T-helper 2 cell treated with Interferon-gamma antibody and Interleukin-4, amounts not matched to agents 100 ng/mL and 5 ng/mL, for 36 hours (primary cell): ENCODE measurements around the gene PUM1. TPM values are rescaled to one million over a fixed set of nuclear protein-coding genes. Genes with fewer than 3 reads are reported as not detected.
"Not testable (repeated sequence)": the region's sequence is repeated elsewhere in the genome, so short reads cannot be mapped to it uniquely, and the experiment has no call there.

Experiments used
- intact Hi-C: fragments of 100-400 bp; cut with micrococcal nuclease; formaldehyde crosslinking; loops from one replicate; pipeline ENCODE4 v1.15.1; 2023
- total RNA-seq: library from RNA; stranded (reverse); gene quantifications from 2 replicates; pipeline ENCODE4 v1.2.3, GENCODE V29; 2022

Gene PUM1
- total RNA-seq, 1 donor from 2014 or later: 117 TPM

DNA sequence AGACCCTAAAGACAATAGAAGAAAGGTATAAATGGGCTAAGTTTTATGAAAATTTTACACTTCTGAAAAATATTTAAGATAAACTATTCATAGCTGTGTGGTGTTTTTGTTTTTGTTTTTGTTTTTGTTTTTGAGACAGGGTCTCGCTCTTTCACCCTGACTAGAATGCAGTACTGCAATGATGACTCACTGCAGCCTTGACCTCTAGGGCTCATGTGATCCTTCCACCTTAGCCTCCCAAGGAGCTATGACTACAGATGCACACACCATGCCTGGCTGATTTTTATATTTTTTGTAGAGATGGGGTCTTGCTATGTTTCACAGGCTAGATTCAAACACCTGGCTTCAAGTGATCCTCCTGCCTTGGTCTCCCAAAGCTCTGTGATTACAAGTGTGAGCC, 66.6 kb downstream of the PUM1 start:
- intact Hi-C loops: no loop called here

GRCh38 chr1:30998171-30998570, 67.3 kb downstream of the PUM1 start:
- intact Hi-C loops: no loop called here

GRCh38 chr1:30997463-30998057, 68.0 kb downstream of the PUM1 start:
- intact Hi-C loops: no loop called here

- intact Hi-C loops: no loop called here
Observed at GRCh38 chr1:30995990-30996612, 69.4 kb downstream of the PUM1 start.

- intact Hi-C loops: no loop called here
Observed at GRCh38 chr1:30991862-30992606, 73.5 kb downstream of the PUM1 start.

- intact Hi-C loops: no loop called here
Observed at GRCh38 chr1:30990591-30990990, 74.9 kb downstream of the PUM1 start.

DNA sequence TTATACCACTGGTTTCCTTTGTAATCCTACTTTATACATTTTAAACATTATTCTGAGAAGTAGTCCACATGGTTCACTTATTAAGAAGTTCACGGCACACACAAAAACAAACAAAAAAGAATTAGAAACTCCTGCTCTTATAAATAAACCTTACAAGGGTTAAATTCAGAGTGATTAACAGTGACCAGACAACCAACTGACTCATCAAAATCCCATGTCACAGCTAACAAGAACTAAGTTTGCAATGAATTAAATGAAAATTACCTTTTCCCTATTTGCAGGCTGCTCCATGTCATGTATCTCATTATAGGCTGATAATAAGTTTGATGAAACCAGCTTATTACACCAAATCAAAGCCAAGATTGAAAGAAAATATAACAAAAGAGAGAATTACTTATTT, 77.5 kb downstream of the PUM1 start:
- intact Hi-C loops: no loop called here

GRCh38 chr1:30986755-30987154, 78.8 kb downstream of the PUM1 start:
- intact Hi-C loops: no loop called here

- intact Hi-C loops: no loop called here
Observed at GRCh38 chr1:30984991-30985503, 80.5 kb downstream of the PUM1 start.

DNA sequence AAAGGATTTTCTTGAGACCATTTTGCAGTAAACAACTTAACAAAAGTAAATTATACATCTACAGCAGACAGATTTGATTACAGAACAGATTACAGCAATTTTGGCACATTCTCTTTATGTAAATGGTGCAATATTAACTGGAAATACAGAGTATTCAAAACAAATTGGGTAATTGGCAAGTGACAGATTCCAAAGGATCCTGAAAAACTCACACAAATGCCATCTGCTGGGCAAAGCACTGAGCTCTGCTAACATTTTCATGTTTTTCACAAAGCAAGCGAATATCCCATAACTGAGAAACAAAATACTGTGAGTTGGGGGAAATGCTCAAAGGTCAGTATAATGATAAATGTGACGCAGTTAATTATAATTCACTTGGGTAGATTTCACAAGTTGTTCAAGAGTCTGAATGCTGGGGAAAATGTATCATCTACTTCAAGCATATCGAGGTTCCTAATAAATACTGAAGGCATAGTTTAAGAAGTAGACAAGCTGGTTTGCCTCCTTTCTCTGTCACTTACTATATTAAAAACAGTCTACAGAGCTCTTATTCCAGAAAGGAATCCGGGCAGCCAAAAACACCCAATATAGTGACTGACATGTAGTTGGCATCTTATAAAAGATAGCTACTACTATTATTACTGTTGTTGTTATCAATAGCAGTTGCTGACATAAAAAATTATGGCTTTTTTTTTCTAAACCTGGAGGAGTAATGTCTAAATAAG, 81.2 kb downstream of the PUM1 start:
- intact Hi-C loops: no loop called here

DNA sequence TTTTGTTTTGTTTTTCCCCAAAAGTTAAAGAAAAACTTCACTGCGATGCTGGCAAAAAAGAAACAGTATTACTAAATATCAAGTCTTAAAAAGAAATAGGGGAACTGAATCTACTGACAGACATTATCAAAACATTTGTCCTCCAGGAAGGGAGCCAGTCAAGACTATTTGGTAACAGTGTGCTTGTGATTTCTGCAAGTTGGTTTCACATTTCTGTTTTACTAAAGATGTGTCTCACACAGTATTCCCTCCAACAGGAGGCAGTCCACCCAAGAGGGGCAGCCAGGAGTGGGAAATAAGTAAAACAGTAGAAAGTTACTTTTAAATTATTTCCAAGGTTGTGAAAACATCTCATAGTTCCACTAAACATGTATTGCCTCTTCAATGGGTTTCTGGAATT, 82.6 kb downstream of the PUM1 start:
- intact Hi-C loops: no loop called here

- intact Hi-C loops: no loop called here
Observed at GRCh38 chr1:30982431-30982830, 83.1 kb downstream of the PUM1 start.

GRCh38 chr1:30981172-30981571, 84.3 kb downstream of the PUM1 start:
- intact Hi-C loops: no loop called here

- intact Hi-C loops: no loop called here
Observed at GRCh38 chr1:30977511-30977910, 88.0 kb downstream of the PUM1 start.

GRCh38 chr1:30977105-30977504, 88.4 kb downstream of the PUM1 start:
- intact Hi-C loops: no loop called here

GRCh38 chr1:30976143-30976542, 89.4 kb downstream of the PUM1 start:
- intact Hi-C loops: no loop called here

DNA sequence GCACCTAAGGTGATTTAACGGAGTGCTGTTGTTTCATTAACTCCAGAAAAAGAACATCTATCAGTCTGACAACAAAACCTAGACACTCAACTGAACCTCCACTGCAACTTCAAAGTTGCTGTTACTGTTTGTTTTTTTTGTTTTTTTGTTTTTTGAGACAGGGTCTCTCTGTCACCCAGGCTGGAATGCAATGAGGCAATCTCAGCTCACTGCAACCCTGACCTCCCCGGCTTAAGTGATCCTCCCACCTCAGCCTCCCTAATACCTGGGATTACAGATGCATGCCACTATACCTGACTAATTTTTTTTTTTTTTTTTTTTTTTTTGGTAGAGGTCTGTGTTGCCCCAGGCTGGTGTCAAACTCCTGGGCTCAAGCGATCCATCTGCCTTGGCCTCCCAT, 90.3 kb downstream of the PUM1 start:
- intact Hi-C loops: no loop called here

GRCh38 chr1:30974536-30974935, 91.0 kb downstream of the PUM1 start:
- intact Hi-C loops: no loop called here

DNA sequence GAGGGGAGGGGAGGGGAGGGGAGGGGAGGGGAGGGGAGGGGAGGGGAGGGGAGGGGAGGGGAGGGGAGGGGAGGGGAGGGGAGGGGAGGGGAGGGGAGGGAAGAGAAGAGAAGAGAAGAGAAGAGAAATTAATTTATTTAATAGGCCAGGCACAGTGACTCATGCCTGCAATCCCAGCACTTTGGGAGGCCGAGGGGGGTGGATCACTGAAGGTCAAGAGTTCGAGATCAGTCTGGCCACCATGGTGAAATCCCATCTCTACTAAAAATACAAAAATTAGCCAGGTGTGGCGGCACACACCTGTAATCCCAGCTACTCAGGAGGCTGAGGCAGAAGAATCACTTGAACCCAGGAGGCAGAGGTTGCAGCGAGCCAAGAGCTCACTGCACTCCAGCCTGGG, 93.2 kb downstream of the PUM1 start:
- intact Hi-C loops: not testable (repeated sequence)

GRCh38 chr1:30971496-30971895, 94.0 kb downstream of the PUM1 start:
- intact Hi-C loops: no loop called here

DNA sequence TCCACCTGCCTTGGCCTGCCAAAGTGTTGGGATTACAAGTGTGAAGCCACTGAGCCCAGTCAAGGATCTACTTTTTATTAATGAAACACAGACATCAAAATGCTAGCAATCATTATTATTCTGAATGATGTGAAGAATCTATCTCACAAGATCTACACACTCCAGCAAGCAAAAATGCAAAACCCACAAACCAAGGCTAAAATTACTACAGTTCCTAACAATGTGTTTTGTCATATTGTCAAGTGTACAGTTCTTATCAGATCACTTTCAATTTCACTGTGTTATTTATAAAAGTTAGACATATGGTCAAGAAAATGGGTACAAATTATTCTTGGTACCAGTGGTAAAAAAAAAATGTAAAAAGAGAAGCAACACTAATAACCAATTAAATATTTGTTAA, 95.6 kb downstream of the PUM1 start:
- intact Hi-C loops: no loop called here
